CD14-positive monocyte (primary cell): Measurements from ENCODE around the gene PNLDC1. TPM values are rescaled to one million over a fixed set of nuclear protein-coding genes. Genes with fewer than 3 reads are reported as not detected.

Experiments used
- DNase-seq, 3 donors: peaks; one replicate each; pipeline ENCODE4 v3.0.0-alpha.2; 2011 to 2022
- H2AFZ ChIP-seq: 2 replicates; pipeline ENCODE4 v1.6.0; 2012; ENCODE audit warnings: mild to moderate bottlenecking, low read depth, low read length, inconsistent platforms; ENCODE audit not compliant: insufficient read depth, poor library complexity, severe bottlenecking
- H3K27ac ChIP-seq, 2 donors: 1 replicate in 1 of 2; 2 replicates in 1 of 2; pipeline ENCODE4 v1.5.1; 2012 to 2013; ENCODE audit warnings: low read length in 2 of 2, control low read depth in 1 of 2, inconsistent platforms in 1 of 2, low read depth in 1 of 2, mild to moderate bottlenecking in 1 of 2
- H3K27me3 ChIP-seq, 2 donors: one replicate each; pipeline versions ENCODE4 v1.6.0 to v1.6.1; 2011 to 2013; ENCODE audit warnings: low read length in 2 of 2; ENCODE audit not compliant: control insufficient read depth in 2 of 2, insufficient read depth in 2 of 2
- H3K36me3 ChIP-seq, 2 donors: replicated peaks in 1 of 2; 1 replicate in 1 of 2; 2 replicates in 1 of 2; pipeline versions ENCODE4 v1.5.1 to v1.6.1; 2012 to 2013; ENCODE audit warnings: low read length in 2 of 2, control low read depth in 1 of 2, inconsistent platforms in 1 of 2, mild to moderate bottlenecking in 1 of 2; ENCODE audit not compliant: insufficient read depth in 2 of 2, control insufficient read depth in 1 of 2
- H3K4me1 ChIP-seq, 2 donors: 1 replicate in 1 of 2; 2 replicates in 1 of 2; pipeline versions ENCODE4 v1.5.1 to v1.6.1; 2012 to 2013; ENCODE audit warnings: low read length in 2 of 2, control low read depth in 1 of 2, inconsistent platforms in 1 of 2, mild to moderate bottlenecking in 1 of 2, moderate library complexity in 1 of 2; ENCODE audit not compliant: insufficient read depth in 2 of 2, control insufficient read depth in 1 of 2
- H3K4me2 ChIP-seq: replicated peaks from 2 replicates; pipeline ENCODE3; 2012; ENCODE audit warnings: low read length, moderate library complexity, mild to moderate bottlenecking; ENCODE audit not compliant: poor library complexity, severe bottlenecking; ENCODE audit errors: extremely low read depth
- H3K4me3 ChIP-seq, 3 experiments: fragments of 200-600 bp in 1 of 3; sonication (generic) in 1 of 3; replicated peaks in 1 of 3; 1 replicate in 2 of 3; 2 replicates in 1 of 3; pipeline ENCODE4 v1.5.1; 2011 to 2013; ENCODE audit warnings: low read length in 3 of 3, mild to moderate bottlenecking in 3 of 3, control low read depth in 2 of 3, low read depth in 2 of 3, inconsistent platforms in 1 of 3, moderate library complexity in 1 of 3
- H3K79me2 ChIP-seq: 2 replicates; pipeline ENCODE4 v1.6.0; 2012; ENCODE audit warnings: mild to moderate bottlenecking, control low read depth, inconsistent platforms, low read length, moderate library complexity; ENCODE audit not compliant: insufficient read depth
- H3K9ac ChIP-seq: 2 replicates; pipeline ENCODE4 v1.6.0; 2017; ENCODE audit warnings: low read length, mild to moderate bottlenecking; ENCODE audit not compliant: insufficient read depth, poor library complexity, severe bottlenecking
- H3K9me3 ChIP-seq, 2 donors: replicated peaks in 1 of 2; 1 replicate in 1 of 2; 2 replicates in 1 of 2; pipeline versions ENCODE4 v1.5.1 to v1.6.1; 2012 to 2013; ENCODE audit warnings: low read length in 2 of 2, control low read depth in 1 of 2; ENCODE audit not compliant: control insufficient read depth in 1 of 2, insufficient read depth in 1 of 2
- H4K20me1 ChIP-seq: 2 replicates; pipeline ENCODE4 v1.6.0; 2012; ENCODE audit warnings: mild to moderate bottlenecking, low read length, control low read depth, moderate library complexity; ENCODE audit not compliant: insufficient read depth
- H3K27ac Mint-ChIP-seq, 7 donors: one replicate each; pipeline ENCODE4 v1.8.0; 2020; ENCODE audit warnings: mild to moderate bottlenecking in 7 of 7, mixed read lengths in 7 of 7, moderate library complexity in 6 of 7, inconsistent platforms in 2 of 7
- H3K27me3 Mint-ChIP-seq, 3 donors: one replicate each; pipeline ENCODE4 v1.8.0; 2021 to 2022; ENCODE audit warnings: low read depth in 3 of 3, mild to moderate bottlenecking in 3 of 3, mixed read lengths in 3 of 3, moderate library complexity in 3 of 3, inconsistent platforms in 1 of 3
- H3K36me3 Mint-ChIP-seq, 2 donors: one replicate each; pipeline ENCODE4 v1.8.0; 2020; ENCODE audit warnings: mixed read lengths in 2 of 2, inconsistent platforms in 1 of 2, mild to moderate bottlenecking in 1 of 2
- H3K4me1 Mint-ChIP-seq: one replicate; pipeline ENCODE4 v1.8.0; 2020; ENCODE audit warnings: mild to moderate bottlenecking, mixed read lengths
- H3K4me3 Mint-ChIP-seq, 2 donors: one replicate each; pipeline ENCODE4 v1.8.0; 2020; ENCODE audit warnings: mild to moderate bottlenecking in 2 of 2, mixed read lengths in 2 of 2, moderate library complexity in 1 of 2
- H3K9me3 Mint-ChIP-seq, 7 donors: one replicate each; pipeline ENCODE4 v1.8.0; 2020 to 2022; ENCODE audit warnings: mixed read lengths in 7 of 7, mild to moderate bottlenecking in 6 of 7, moderate library complexity in 6 of 7, inconsistent platforms in 2 of 7
- CTCF ChIP-seq: fragments of 200-600 bp; IDR thresholded peaks from one replicate; pipeline ENCODE4 v1.8.0; 2022; ENCODE audit warnings: antibody characterized with exemption, mild to moderate bottlenecking
- WGBS: methylation state at CpG from one replicate; pipeline ENCODE4 v1.1.5; 2013; ENCODE audit warnings: missing lambda C conversion rate; ENCODE audit not compliant: insufficient coverage; 5-methylcytosine and 5-hydroxymethylcytosine counted together
- intact Hi-C, 2 donors: fragments of 100-400 bp; cut with micrococcal nuclease; formaldehyde crosslinking; loops; one replicate each; pipeline versions ENCODE4 v1.15.0 to v1.15.1; 2023
- polyA plus RNA-seq, 3 donors: library from polyadenylated mRNA; depleted of rRNA in 1 of 3; unstranded in 2 of 3; stranded (reverse) in 1 of 3; fragments of 300-500 nt in 2 of 3; fragments of >200 nt in 1 of 3; fragmentation: Illumina TruSeq in 2 of 3; gene quantifications; 1 replicate in 2 of 3; 2 replicates in 1 of 3; pipeline ENCODE4 v1.2.3, GENCODE V29; 2012 to 2021

Gene PNLDC1
- polyA plus RNA-seq, 3 donors = 0.56 TPM; not detected in 2

DNA sequence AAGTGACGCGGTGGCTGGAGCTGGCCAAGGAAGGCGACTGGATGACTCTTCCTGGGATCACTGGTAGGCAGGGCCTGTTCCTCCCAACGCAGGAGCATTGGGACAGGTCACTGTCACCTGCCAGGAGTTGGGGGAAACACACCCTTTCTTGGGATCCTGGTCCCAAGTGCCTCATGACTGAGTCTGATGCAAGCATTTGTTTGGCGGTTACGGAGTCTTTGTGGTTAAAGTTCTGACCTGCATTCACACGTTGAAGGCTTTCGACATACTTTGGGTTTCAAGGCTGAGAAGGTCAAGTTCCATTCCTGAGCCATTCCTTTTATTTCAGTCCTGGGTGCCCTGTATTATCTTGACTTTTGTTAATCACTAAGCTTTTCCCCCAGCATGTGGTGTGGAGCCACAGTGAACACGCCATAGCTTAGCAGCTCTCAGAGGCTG lies 6.0 kb downstream of the PNLDC1 start:
- Histone ChIP-seq H3K27ac (no peak overlapping the region), H3K4me2 (no peak overlapping the region), H4K20me1 (no peaks in the 10 kb centered on the region), H3K36me3 (no peaks in the 10 kb centered on the region), H3K4me1 (peaks cover 18 to 21% of the 10 kb centered on the region in 2 donors), H3K9me3 (no peaks in the 10 kb centered on the region), H3K9ac (no peak overlapping the region), H3K79me2 (no peaks in the 10 kb centered on the region), H3K4me3 (no peak overlapping the region), H3K27me3 (no peaks in the 10 kb centered on the region), H2AFZ (peak overlapping the region; percentile 15)
- H3K4me3 Mint-ChIP-seq = no peak overlapping the region
- TF ChIP-seq CTCF = no peak
- H3K27me3 Mint-ChIP-seq = no peaks in the 10 kb centered on the region
- WGBS = 53% methylated on average over 9 of the region's 9 CpGs
- H3K4me1 Mint-ChIP-seq = peaks cover 23% of the 10 kb centered on the region
- H3K9me3 Mint-ChIP-seq = no peaks in the 10 kb centered on the region
- DNase-seq = peak in 1 of 3 donors; percentile 10
- no peaks in the 10 kb centered on the region for H3K36me3 Mint-ChIP-seq
- intact Hi-C loops = no loop called here
- H3K27ac Mint-ChIP-seq = peak overlapping the region in 2 of 7 donors; percentile 56 to 78

DNA sequence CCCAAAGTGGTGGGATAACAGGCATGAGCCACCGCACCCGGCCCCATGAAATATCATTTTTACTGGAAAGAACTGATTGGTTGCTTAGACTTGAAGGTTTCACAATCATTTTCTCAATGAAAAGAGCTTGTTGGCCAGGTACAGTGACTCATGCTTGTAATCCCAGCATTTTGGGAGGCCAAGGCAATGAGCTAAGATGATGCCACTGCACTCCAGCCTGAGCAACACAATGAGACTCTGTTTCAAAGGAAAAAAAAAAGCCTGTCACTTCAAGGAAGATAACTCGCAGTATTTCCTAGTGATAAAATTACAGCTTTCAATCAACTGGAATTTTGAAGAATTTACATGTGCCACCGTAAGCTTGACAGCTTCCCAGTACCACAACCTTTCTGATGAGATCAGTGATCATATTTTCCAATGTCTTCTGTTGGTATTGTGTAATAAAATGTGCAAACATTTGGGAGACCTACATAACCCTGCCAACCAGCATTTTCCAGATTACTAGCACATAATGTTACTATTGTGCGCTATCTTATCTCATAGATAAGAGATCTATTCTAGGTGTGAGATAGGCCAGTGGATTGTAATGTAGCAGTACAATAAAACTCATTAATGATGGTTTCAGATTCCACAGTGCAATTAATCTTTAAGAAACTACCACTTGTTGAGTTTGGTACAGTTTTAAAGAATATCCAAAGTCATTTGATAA lies 7.2 kb downstream of the PNLDC1 start:
- Mint-ChIP-seq H3K4me3 (no peak overlapping the region), H3K9me3 (no peaks in the 10 kb centered on the region), H3K4me1 (peaks cover 24% of the 10 kb centered on the region), H3K27me3 (no peaks in the 10 kb centered on the region), H3K36me3 (no peaks in the 10 kb centered on the region), H3K27ac (no peak overlapping the region)
- Histone ChIP-seq H3K4me2 (no peak overlapping the region), H2AFZ (no peak overlapping the region), H4K20me1 (no peaks in the 10 kb centered on the region), H3K36me3 (no peaks in the 10 kb centered on the region), H3K27ac (no peak overlapping the region), H3K9ac (no peak overlapping the region), H3K9me3 (no peaks in the 10 kb centered on the region), H3K4me3 (no peak overlapping the region), H3K27me3 (no peaks in the 10 kb centered on the region), H3K79me2 (no peaks in the 10 kb centered on the region), H3K4me1 (peaks cover 14 to 16% of the 10 kb centered on the region in 2 donors)
- intact Hi-C loops = no loop called here
- TF ChIP-seq CTCF = no peak
- DNase-seq = no peak
- no CpG with 5 or more reads among the region's 5 CpGs for WGBS
